PC-3 (cell line): Measurements from ENCODE around the gene LAT.

Experiments
- EZH2 ChIP-seq: fragments of 300-600 bp; sonication (generic); IDR thresholded peaks from one replicate; pipeline ENCODE4 v1.6.1; 2017; ENCODE audit warnings: antibody characterized with exemption, mild to moderate bottlenecking, low read length; ENCODE audit not compliant: unreplicated experiment
- TF ChIP-seq, protein P1 (sequence below): fragments of 300-600 bp; sonication (generic); conservative IDR thresholded peaks from 2 replicates; pipeline ENCODE4 v1.5.1; 2017; ENCODE audit warnings: antibody characterized with exemption, low read depth, mild to moderate bottlenecking, low read length

DNA sequence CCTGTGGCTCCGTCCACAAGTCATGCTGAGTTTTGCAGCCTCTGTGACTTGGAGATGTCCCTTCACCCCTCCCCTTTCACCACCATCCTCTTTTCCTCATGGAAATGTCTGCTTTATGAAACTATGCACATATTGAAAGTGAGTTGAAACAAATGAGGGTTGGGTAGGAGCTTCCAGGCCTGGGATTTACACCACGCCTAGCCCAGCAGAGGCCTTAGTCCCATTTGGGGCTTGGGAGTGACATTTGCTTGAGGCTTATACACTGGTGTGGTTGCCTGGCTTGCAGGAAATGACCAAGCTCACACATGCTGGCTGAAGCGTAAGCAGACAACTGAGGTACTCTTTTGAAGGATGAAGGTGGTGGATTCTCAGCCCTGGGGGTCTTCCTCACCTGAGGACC, 20.8 kb upstream of the LAT start:
- TF ChIP-seq, protein P1, sequence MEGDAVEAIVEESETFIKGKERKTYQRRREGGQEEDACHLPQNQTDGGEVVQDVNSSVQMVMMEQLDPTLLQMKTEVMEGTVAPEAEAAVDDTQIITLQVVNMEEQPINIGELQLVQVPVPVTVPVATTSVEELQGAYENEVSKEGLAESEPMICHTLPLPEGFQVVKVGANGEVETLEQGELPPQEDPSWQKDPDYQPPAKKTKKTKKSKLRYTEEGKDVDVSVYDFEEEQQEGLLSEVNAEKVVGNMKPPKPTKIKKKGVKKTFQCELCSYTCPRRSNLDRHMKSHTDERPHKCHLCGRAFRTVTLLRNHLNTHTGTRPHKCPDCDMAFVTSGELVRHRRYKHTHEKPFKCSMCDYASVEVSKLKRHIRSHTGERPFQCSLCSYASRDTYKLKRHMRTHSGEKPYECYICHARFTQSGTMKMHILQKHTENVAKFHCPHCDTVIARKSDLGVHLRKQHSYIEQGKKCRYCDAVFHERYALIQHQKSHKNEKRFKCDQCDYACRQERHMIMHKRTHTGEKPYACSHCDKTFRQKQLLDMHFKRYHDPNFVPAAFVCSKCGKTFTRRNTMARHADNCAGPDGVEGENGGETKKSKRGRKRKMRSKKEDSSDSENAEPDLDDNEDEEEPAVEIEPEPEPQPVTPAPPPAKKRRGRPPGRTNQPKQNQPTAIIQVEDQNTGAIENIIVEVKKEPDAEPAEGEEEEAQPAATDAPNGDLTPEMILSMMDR = no peak
- no peak for TF ChIP-seq EZH2
